Measurements from ENCODE around the gene MMP19. TPM values are rescaled to one million over a fixed set of nuclear protein-coding genes. Genes with fewer than 3 reads are reported as not detected.
"Not testable (repeated sequence)": the region's sequence is repeated elsewhere in the genome, so short reads cannot be mapped to it uniquely, and the experiment has no call there.

The MMP19 gene
- total RNA-seq, 1 experiment from 2014 or later: not detected

- DNase-seq (ENCODE audit: extremely low read depth, low read depth): no peak
Measured at GRCh38 chr12:55844961-55845360, 2.2 kb upstream of the MMP19 start.

- DNase-seq (ENCODE audit: extremely low read depth, low read depth): no peak
Measured at GRCh38 chr12:55843431-55843830, 695 bp upstream of the MMP19 start.

- no peak for DNase-seq (ENCODE audit: extremely low read depth, low read depth)
Measured at GRCh38 chr12:55840581-55841351, 2.0 kb downstream of the MMP19 start.

- no peak for DNase-seq (ENCODE audit: extremely low read depth, low read depth)
Measured at GRCh38 chr12:55839345-55840140, 3.2 kb downstream of the MMP19 start.

GRCh38 chr12:55838361-55838760 is 4.4 kb downstream of the MMP19 start:
- no peak for DNase-seq (ENCODE audit: extremely low read depth, low read depth)

- not testable (repeated sequence) for DNase-seq (ENCODE audit: extremely low read depth, low read depth)
Measured at GRCh38 chr12:55834400-55834799, 8.3 kb downstream of the MMP19 start.

GRCh38 chr12:55833056-55833455 is 9.7 kb downstream of the MMP19 start:
- no peak for DNase-seq (ENCODE audit: extremely low read depth, low read depth)

GRCh38 chr12:55831447-55831815 is 11.3 kb downstream of the MMP19 start:
- DNase-seq (ENCODE audit: extremely low read depth, low read depth): no peak

- no peak for DNase-seq (ENCODE audit: extremely low read depth, low read depth)
Measured at GRCh38 chr12:55830601-55831446, 11.9 kb downstream of the MMP19 start.

- no peak for DNase-seq (ENCODE audit: extremely low read depth, low read depth)
Measured at GRCh38 chr12:55829967-55830600, 12.7 kb downstream of the MMP19 start.

GRCh38 chr12:55828357-55828756 is 14.4 kb downstream of the MMP19 start:
- no peak for DNase-seq (ENCODE audit: extremely low read depth, low read depth)

- DNase-seq (ENCODE audit: extremely low read depth, low read depth): no peak
Measured at GRCh38 chr12:55827806-55828205, 14.9 kb downstream of the MMP19 start.

GRCh38 chr12:55824726-55825125 is 18.0 kb downstream of the MMP19 start:
- DNase-seq (ENCODE audit: extremely low read depth, low read depth): no peak

- DNase-seq (ENCODE audit: extremely low read depth, low read depth): no peak
Measured at GRCh38 chr12:55823419-55823818, 19.3 kb downstream of the MMP19 start.

- no peak for DNase-seq (ENCODE audit: extremely low read depth, low read depth)
Measured at GRCh38 chr12:55822228-55822627, 20.5 kb downstream of the MMP19 start.

GRCh38 chr12:55820679-55821078 is 22.1 kb downstream of the MMP19 start:
- DNase-seq (ENCODE audit: extremely low read depth, low read depth): no peak

GRCh38 chr12:55818886-55819285 is 23.9 kb downstream of the MMP19 start:
- no peak for DNase-seq (ENCODE audit: extremely low read depth, low read depth)

GRCh38 chr12:55818140-55818728 is 24.5 kb downstream of the MMP19 start:
- no peak for DNase-seq (ENCODE audit: extremely low read depth, low read depth)

GRCh38 chr12:55817345-55818139 is 25.2 kb downstream of the MMP19 start, which contains the start of the genes ORMDL2 and SARNP:
Gene ORMDL2, plus strand, starts transcription at chr12:55818041. Its CDS starts 959 bp downstream, at chr12:55819000.
Gene SARNP, minus strand, starts transcription at chr12:55817724. Its CDS starts 23 bp downstream, at chr12:55817701.
- DNase-seq (ENCODE audit: extremely low read depth, low read depth): peak; percentile 100

All from NCI-H460 (cell line).